Medulla oblongata (tissue), 1 donor: ENCODE results near the gene DRGX.

Source experiments
- DNase-seq: peaks from one replicate; pipeline ENCODE4 v3.0.0-alpha.2; 2015; ENCODE audit errors: extremely low spot score

The DRGX gene

GRCh38 chr10:49321021-49321420 lies 74.9 kb downstream of the DRGX start:
- no peak for DNase-seq

- DNase-seq: no peak
Measured at GRCh38 chr10:49320191-49320590, 75.7 kb downstream of the DRGX start.

GRCh38 chr10:49319206-49319605 lies 76.7 kb downstream of the DRGX start:
- no peak for DNase-seq

GRCh38 chr10:49318755-49319154 lies 77.1 kb downstream of the DRGX start:
- DNase-seq: no peak

GRCh38 chr10:49318028-49318427 lies 77.9 kb downstream of the DRGX start:
- no peak for DNase-seq

- DNase-seq: no peak
Measured at GRCh38 chr10:49314806-49315205, 81.1 kb downstream of the DRGX start.
